ENCODE measurements around the gene SAMD5.
"Not testable (repeated sequence)": the region's sequence is repeated elsewhere in the genome, so short reads cannot be mapped to it uniquely, and the experiment has no call there.

Gene SAMD5

DNA sequence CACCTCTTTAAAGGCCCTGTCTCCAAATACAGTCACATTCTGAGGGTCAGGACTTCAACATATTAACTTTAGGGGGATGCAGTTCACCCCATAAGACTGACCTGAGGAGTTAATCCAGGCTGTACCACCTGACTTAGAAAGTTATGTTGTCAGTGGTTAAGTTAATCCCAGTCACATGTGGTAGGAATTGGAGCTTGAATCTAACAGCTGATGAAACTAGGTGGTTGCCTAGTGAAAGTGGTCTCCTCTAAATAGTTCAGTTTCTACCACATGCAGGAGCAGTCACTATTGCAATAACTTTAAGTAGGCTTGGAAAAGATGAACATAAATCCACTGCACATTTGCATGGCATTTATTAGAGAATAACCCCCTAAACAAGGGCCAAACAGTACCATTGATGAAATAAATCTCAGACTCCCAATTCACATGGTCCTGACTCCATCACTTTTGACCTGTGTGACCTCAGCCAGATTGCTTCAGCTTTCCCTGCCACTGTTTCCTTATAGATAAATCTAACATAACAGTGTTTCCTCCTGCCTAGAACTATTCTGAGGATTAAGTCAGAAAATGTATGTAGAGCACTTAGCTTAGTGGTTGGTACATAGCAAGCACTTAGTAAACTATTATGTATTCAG lies 20.1 kb downstream of the SAMD5 start:
- DNase-seq, result no peak

DNA sequence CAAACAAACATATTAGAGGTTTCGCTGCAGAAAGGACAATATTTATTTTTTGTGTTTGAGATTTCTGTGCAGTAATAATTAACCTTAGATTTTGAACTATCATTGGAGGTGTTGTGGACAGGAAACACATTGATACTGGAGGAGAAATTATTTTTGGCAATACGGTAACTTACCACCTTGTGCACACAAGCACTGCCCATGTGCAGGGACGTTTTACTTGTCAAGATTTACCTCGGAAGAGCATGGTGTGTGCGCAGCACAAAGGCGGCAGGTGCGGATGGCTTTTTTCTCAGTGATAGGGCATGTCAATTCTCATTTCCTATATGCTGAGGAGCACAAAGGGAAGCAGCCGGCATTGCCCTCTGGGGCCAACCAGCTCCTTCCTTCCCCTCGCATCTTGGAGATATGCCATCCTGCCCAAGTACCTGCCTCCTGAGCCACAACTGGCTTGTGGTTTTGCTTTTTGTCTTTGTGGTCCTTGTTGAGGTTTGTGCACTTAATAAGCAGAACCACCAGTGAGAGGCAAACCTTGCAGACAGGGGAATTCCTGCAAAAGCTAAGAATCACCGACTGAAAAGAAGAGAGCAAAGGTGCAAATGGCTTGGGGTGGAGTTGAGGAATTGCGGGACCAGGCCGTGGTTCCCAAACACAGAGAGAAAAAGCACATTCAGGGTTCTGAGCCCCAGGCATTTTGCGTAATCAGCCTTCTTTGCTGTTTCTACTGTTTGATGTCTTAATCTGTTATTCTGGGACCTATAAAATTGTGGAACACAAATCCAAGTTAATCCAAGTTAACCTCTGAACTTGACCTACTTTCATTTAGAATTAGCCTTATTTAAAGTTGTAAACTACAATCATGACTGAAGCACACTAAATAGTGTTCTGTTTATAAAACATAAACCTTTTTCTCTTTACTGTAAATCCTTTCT lies 21.9 kb downstream of the SAMD5 start:
- DNase-seq, result no peak

DNA sequence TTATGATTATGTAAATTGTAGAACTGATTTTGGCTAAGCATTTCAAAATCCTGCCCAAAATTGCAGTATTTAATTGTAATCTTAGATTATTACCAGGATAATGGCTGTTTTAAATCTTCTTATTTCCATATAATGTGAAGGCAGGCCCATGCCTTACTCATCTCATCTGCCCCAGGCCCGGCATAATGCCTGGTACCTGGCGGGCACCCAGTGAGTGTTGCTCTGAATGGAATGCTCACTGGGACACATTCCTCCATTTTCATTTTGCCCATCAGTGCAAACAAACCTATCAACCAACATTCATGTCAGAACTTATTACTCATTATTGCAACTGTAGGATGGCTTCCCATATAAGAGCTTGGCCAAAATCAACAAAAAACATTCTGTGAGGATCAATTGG lies 22.8 kb downstream of the SAMD5 start:
- DNase-seq, result no peak

DNA sequence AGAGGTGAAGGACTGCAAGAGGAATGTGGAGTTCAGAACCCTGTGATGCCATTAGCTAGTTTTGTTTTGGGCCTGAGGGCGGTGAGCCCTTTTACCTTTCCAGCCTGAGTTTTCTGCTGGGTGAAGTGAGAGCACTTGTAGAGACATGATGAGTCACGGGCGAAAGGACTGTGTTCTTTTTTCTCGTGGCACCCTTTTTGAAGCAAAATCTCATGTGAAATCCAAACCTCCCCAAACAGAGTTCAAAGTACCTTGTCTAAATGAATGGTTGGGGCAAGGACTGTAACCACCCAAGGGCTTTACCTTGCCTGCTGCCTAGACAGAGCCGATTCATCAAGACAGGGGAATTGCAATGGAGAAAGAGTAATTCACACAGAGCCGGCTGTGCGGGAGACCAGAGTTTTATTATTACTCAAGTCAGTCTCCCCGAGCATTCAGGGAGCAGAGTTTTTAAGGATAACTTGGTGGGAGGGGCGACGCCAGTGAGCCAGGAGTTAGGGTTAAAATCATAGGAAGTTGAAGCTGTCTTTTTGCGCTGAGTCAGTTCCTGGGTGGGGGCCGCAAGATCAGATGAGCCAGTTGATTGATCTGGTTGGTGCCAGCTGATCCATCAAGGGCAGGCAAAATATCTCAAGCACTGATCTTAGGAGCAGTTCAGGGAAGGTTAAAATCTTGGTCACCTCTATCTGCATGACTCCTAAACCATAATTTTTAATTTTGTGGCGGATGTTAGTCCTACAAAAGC lies 25.8 kb downstream of the SAMD5 start:
- no peak for DNase-seq

GRCh38 chr6:147538821-147539220 lies 30.3 kb downstream of the SAMD5 start:
- no peak for DNase-seq

DNA sequence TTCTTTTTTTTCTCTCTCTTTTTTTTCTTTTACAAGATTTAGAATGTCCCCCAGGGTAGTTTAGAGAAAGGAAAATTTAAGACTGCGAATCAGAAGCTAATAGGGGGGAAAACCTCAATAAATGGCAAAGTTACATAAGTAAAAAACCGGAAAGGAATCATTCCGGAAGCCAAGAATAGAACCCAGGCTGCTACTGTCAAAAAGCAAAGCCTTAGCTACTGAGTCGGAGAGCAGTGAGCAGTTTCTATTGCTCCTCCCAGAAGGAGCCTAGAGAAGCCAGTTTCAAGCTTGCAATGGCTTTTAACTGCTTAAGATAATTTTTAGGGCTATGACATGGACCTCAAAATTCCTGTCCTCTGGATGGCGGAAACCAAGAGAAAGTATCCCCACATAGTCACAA lies 31.6 kb downstream of the SAMD5 start:
- no peak for DNase-seq

DNA sequence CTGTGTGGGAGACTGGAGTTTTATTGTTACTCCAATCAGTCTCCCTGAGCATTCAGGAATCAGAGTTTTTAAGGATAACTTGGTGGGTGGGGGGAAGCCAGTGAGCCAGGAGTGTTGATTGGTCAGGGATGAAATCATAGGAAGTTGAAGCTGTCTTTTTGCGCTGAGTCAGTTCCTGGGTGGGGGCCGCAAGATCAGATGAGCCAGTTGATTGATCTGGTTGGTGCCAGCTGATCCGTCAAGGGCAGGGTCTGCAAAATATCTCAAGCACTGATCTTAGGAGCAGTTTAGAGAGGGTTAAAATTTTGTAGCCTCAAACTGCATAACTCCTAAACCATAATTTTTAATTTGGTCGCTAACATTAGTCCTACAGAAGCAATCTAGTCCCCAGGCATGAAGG lies 33.9 kb downstream of the SAMD5 start:
- DNase-seq, result not testable (repeated sequence)

GRCh38 chr6:147544420-147544819 lies 35.9 kb downstream of the SAMD5 start:
- no peak for DNase-seq

- DNase-seq, result peak; percentile 22
These were observed 38.2 kb downstream of the SAMD5 start for GRCh38 chr6:147546501-147547368.

- DNase-seq, result no peak
These were observed 38.9 kb downstream of the SAMD5 start for GRCh38 chr6:147547369-147547902.

DNA sequence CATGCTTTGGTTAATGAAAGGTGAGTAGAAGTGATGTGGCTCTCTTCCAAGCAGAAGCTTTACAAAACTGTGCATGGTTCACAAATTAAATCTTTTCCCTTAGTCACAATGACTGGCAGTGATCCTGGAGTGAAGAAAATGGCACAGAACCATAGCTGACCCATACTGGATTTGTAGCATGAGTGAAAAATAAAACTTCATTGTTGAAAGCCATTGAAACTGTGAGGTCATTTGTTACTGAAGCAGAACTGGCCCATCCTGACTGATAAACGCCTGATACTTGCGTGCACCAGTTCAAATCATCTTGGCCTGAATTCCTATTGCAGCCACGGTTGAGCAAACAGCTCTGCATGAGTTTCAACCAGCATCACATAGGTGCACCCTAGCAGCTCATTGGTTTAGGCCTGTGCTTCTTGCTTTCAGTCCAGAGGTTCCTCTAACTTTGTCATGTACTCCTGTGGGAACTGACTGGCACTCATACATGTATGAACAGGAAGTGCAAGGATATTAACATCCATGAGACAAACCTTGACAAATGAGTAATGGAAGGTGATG lies 40.5 kb downstream of the SAMD5 start:
- no peak for DNase-seq

- no peak for DNase-seq
These were observed 41.0 kb downstream of the SAMD5 start for GRCh38 chr6:147549531-147549930.

DNA sequence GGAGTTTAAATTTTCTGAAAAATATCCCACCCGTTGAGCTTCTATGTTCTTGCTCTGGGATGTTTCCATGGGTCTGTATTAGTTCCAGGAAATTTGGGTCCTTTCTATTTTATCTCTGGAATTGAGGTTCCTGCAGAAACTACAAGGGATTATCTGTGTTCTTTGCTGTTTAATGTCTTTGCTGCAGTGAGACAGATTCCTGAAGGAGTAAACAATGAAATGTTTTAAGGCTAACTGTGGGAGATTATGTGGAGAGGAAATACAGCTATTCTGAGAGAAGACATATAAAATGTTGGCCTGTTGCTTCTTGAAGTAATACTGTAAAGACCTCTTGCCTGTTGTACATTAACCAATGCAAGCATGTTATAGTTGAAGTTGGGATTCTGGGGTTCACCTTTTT lies 43.5 kb downstream of the SAMD5 start:
- DNase-seq, result no peak

DNA sequence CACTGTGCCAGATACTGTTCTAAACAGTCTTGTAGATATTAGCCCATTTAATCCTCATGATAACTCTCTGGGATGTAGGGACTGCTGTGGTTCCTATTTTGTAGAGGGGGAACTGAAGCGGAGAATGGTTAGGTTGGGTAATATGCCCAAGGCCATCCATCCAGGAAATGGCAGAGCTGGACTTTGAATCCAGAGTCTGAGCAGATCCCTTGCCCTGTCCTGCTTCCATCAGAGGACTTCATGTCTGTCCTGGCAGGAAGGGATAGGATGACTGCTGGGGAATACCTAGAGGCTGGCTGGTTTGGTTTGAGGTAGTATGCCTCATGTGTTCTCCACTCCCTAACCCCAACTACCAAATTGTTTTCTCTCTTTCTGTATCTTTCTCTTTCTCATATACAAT lies 44.6 kb downstream of the SAMD5 start:
- no peak for DNase-seq

- no peak for DNase-seq
These were observed 45.8 kb downstream of the SAMD5 start for GRCh38 chr6:147554281-147554680.

GRCh38 chr6:147559006-147559405 lies 50.5 kb downstream of the SAMD5 start:
- no peak for DNase-seq

GRCh38 chr6:147560670-147561069 lies 52.2 kb downstream of the SAMD5 start:
- no peak for DNase-seq

- no peak for DNase-seq
These were observed 53.2 kb downstream of the SAMD5 start for GRCh38 chr6:147561726-147562125.

GRCh38 chr6:147563472-147563871 lies 55.0 kb downstream of the SAMD5 start:
- DNase-seq, result no peak

DNA sequence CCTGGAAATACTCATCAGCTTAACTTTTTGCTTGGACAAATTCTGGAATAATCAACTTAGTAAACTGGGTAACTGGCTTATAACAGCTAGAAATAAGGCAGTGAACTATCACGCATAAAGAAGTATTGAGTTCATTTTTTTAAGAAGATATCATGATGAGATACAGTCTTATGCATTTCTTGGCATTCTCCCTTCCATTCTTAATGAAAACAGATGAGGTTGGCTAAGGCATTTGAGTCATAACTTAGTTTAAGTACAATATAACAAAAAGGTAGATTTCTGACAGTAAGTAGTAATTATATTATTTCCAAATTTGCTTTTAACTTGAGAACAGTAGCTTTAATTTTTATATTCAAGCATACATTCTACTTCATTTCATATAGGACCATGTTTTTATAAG lies 56.1 kb downstream of the SAMD5 start:
- DNase-seq, result peak; percentile 17

GRCh38 chr6:147566244-147566898 lies 57.9 kb downstream of the SAMD5 start:
- no peak for DNase-seq
